ENCODE results near the gene OR6S1. TPM values are rescaled to one million over a fixed set of nuclear protein-coding genes. Genes with fewer than 3 reads are reported as not detected.
A peak's percentile ranks its signal among the peaks of the same experiment; 100 is the strongest.
"Not testable (repeated sequence)": the region's sequence is repeated elsewhere in the genome, so short reads cannot be mapped to it uniquely, and the experiment has no call there.

The OR6S1 gene
- total RNA-seq, 1 donor from 2014 or later = not detected

GRCh38 chr14:20652996-20653975 is 11.8 kb upstream of the OR6S1 start:
- peak; percentile 36 for ATAC-seq
- no peak overlapping the region for H3K4me3 ChIP-seq
- no peak for TF ChIP-seq CTCF (IDR thresholded peaks at IDR 0.05)
- intact Hi-C loops (cut with DNase I) = no loop called here
- DNase-seq = no peak
- H3K9me3 ChIP-seq = no peaks in the 10 kb centered on the region
- peaks cover 73% of the 10 kb centered on the region for H3K27me3 ChIP-seq
- no peak overlapping the region for H3K27ac ChIP-seq
- peaks cover 4% of the 10 kb centered on the region for H3K4me1 ChIP-seq
- H3K36me3 ChIP-seq = no peaks in the 10 kb centered on the region

- TF ChIP-seq CTCF (IDR thresholded peaks at IDR 0.05) = no peak
- no peak overlapping the region for H3K27ac ChIP-seq
- H3K27me3 ChIP-seq = peaks cover 3% of the 10 kb centered on the region
- intact Hi-C loops (cut with DNase I) = no loop called here
- no peaks in the 10 kb centered on the region for H3K9me3 ChIP-seq
- H3K36me3 ChIP-seq = no peaks in the 10 kb centered on the region
- H3K4me3 ChIP-seq = no peak overlapping the region
- DNase-seq (no peak), ATAC-seq (no peak)
- no peaks in the 10 kb centered on the region for H3K4me1 ChIP-seq
These were observed 4.0 kb upstream of the OR6S1 start for GRCh38 chr14:20645481-20645880.

- no peak for TF ChIP-seq CTCF (IDR thresholded peaks at IDR 0.05)
- H3K4me1 ChIP-seq = no peaks in the 10 kb centered on the region
These were observed 3.0 kb upstream of the OR6S1 start for GRCh38 chr14:20644520-20644919.

GRCh38 chr14:20642755-20643154 is 1.3 kb upstream of the OR6S1 start:
- ATAC-seq; intact Hi-C loops (cut with DNase I); DNase-seq; H3K9me3 ChIP-seq; H3K27ac ChIP-seq; H3K4me1 ChIP-seq; H3K36me3 ChIP-seq; H3K4me3 ChIP-seq: not testable (repeated sequence)
- H3K27me3 ChIP-seq = peaks cover 15% of the 10 kb centered on the region

More at GRCh38 chr14:20644520-20644919, 3.0 kb upstream of the OR6S1 start:
- intact Hi-C loops (cut with DNase I) = no loop called here
- Histone ChIP-seq H3K27ac (no peak overlapping the region), H3K4me3 (no peak overlapping the region), H3K27me3 (peaks cover 6% of the 10 kb centered on the region), H3K36me3 (no peaks in the 10 kb centered on the region), H3K9me3 (no peaks in the 10 kb centered on the region)
- no peak for ATAC-seq
- DNase-seq = no peak

- ATAC-seq = no peak
- Histone ChIP-seq H3K36me3 (no peaks in the 10 kb centered on the region), H3K9me3 (no peaks in the 10 kb centered on the region), H3K27ac (no peak overlapping the region), H3K4me3 (no peak overlapping the region), H3K27me3 (peaks cover 17% of the 10 kb centered on the region), H3K4me1 (no peaks in the 10 kb centered on the region)
- intact Hi-C loops (cut with DNase I) = no loop called here
- no peak for DNase-seq
- no peak for TF ChIP-seq CTCF (IDR thresholded peaks at IDR 0.05)
These were observed 691 bp upstream of the OR6S1 start for GRCh38 chr14:20642182-20642581.

All from upper lobe of right lung (tissue), 1 donor.